Muscle layer of duodenum (tissue), 2 donors: Measurements from ENCODE around the gene MORN3.
"Not testable (repeated sequence)": the region's sequence is repeated elsewhere in the genome, so short reads cannot be mapped to it uniquely, and the experiment has no call there.

Experiments used
- H3K27ac ChIP-seq: one replicate; pipeline ENCODE4 v1.7.0; 2013; ENCODE audit warnings: mild to moderate bottlenecking, low read length
- H3K27me3 ChIP-seq: one replicate; pipeline ENCODE4 v1.7.0; 2013; ENCODE audit warnings: low read depth, mild to moderate bottlenecking, control low read depth, low read length
- H3K36me3 ChIP-seq, 2 donors: one replicate each; pipeline ENCODE4 v1.7.0; 2013; ENCODE audit warnings: low read length in 2 of 2, control low read depth in 1 of 2, mild to moderate bottlenecking in 1 of 2; ENCODE audit not compliant: insufficient read depth in 2 of 2, control insufficient read depth in 1 of 2
- H3K4me1 ChIP-seq, 2 donors: one replicate each; pipeline ENCODE4 v1.7.0; 2013; ENCODE audit warnings: low read length in 2 of 2, mild to moderate bottlenecking in 2 of 2, control low read depth in 1 of 2, moderate library complexity in 1 of 2; ENCODE audit not compliant: insufficient read depth in 2 of 2, control insufficient read depth in 1 of 2
- H3K4me3 ChIP-seq, 2 donors: one replicate each; pipeline ENCODE4 v1.7.0; 2013; ENCODE audit warnings: low read length in 2 of 2, low read depth in 1 of 2, mild to moderate bottlenecking in 1 of 2
- H3K9me3 ChIP-seq, 2 donors: one replicate each; pipeline ENCODE4 v1.7.0; 2013; ENCODE audit warnings: low read length in 2 of 2, control low read depth in 1 of 2, mild to moderate bottlenecking in 1 of 2; ENCODE audit not compliant: control insufficient read depth in 1 of 2
- donor health status: healthy.

Gene MORN3

GRCh38 chr12:121688966-121689365, 19.5 kb upstream of the MORN3 start:
- Histone ChIP-seq H3K27ac (no peak overlapping the region), H3K36me3 (no peaks in the 10 kb centered on the region), H3K4me1 (peaks cover 0 to 5% of the 10 kb centered on the region in 2 donors), H3K9me3 (no peaks in the 10 kb centered on the region), H3K4me3 (no peak overlapping the region), H3K27me3 (no peaks in the 10 kb centered on the region)

GRCh38 chr12:121679661-121680197, 10.3 kb upstream of the MORN3 start:
- H3K27ac ChIP-seq, H3K4me1 ChIP-seq: not testable (repeated sequence)

GRCh38 chr12:121678716-121679300, 9.4 kb upstream of the MORN3 start:
- Histone ChIP-seq H3K36me3 (no peaks in the 10 kb centered on the region), H3K9me3 (no peaks in the 10 kb centered on the region), H3K27ac (no peak overlapping the region), H3K4me3 (no peak overlapping the region), H3K4me1 (no peaks in the 10 kb centered on the region), H3K27me3 (no peaks in the 10 kb centered on the region)

More at GRCh38 chr12:121679661-121680197, 10.3 kb upstream of the MORN3 start:
- not testable (repeated sequence) for H3K4me3 ChIP-seq, H3K9me3 ChIP-seq, H3K36me3 ChIP-seq, H3K27me3 ChIP-seq

- Histone ChIP-seq H3K4me1 (no peaks in the 10 kb centered on the region), H3K9me3 (no peaks in the 10 kb centered on the region), H3K36me3 (no peaks in the 10 kb centered on the region), H3K4me3 (no peak overlapping the region), H3K27me3 (no peaks in the 10 kb centered on the region), H3K27ac (no peak overlapping the region)
These were observed 8.9 kb upstream of the MORN3 start for GRCh38 chr12:121678305-121678704.

GRCh38 chr12:121676190-121676589, 6.7 kb upstream of the MORN3 start:
- Histone ChIP-seq H3K4me3 (no peak overlapping the region), H3K27me3 (no peaks in the 10 kb centered on the region), H3K4me1 (peaks cover 0 to 5% of the 10 kb centered on the region in 2 donors), H3K9me3 (no peaks in the 10 kb centered on the region), H3K36me3 (no peaks in the 10 kb centered on the region), H3K27ac (no peak overlapping the region)

- Histone ChIP-seq H3K4me3 (peak overlapping the region in 1 of 2 donors; percentile 67), H3K27ac (no peak overlapping the region)
These were observed 3.6 kb upstream of the MORN3 start for GRCh38 chr12:121673013-121673511.

GRCh38 chr12:121668750-121669520, 519 bp downstream of the MORN3 start:
- no peaks in the 10 kb centered on the region for H3K36me3 ChIP-seq
- peaks cover 0 to 5% of the 10 kb centered on the region in 2 donors for H3K4me1 ChIP-seq
- no peaks in the 10 kb centered on the region for H3K27me3 ChIP-seq
- H3K9me3 ChIP-seq = no peaks in the 10 kb centered on the region
- H3K4me3 ChIP-seq = no peak overlapping the region
- no peak overlapping the region for H3K27ac ChIP-seq

More at GRCh38 chr12:121673013-121673511, 3.6 kb upstream of the MORN3 start:
- Histone ChIP-seq H3K4me1 (peaks cover 0 to 5% of the 10 kb centered on the region in 2 donors), H3K36me3 (no peaks in the 10 kb centered on the region), H3K27me3 (no peaks in the 10 kb centered on the region), H3K9me3 (no peaks in the 10 kb centered on the region)

GRCh38 chr12:121666829-121667228, 2.6 kb downstream of the MORN3 start:
- not testable (repeated sequence) for H3K4me3 ChIP-seq, H3K4me1 ChIP-seq, H3K36me3 ChIP-seq, H3K9me3 ChIP-seq, H3K27ac ChIP-seq, H3K27me3 ChIP-seq

GRCh38 chr12:121663610-121663929, 5.9 kb downstream of the MORN3 start:
- no peak overlapping the region for H3K4me3 ChIP-seq
- H3K9me3 ChIP-seq = no peaks in the 10 kb centered on the region
- H3K4me1 ChIP-seq = no peaks in the 10 kb centered on the region
- H3K36me3 ChIP-seq = no peaks in the 10 kb centered on the region
- no peak overlapping the region for H3K27ac ChIP-seq
- no peaks in the 10 kb centered on the region for H3K27me3 ChIP-seq

GRCh38 chr12:121661353-121662105, 7.9 kb downstream of the MORN3 start:
- H3K4me3 ChIP-seq, H3K36me3 ChIP-seq, H3K9me3 ChIP-seq, H3K27ac ChIP-seq, H3K27me3 ChIP-seq, H3K4me1 ChIP-seq: not testable (repeated sequence)

- H3K9me3 ChIP-seq = no peaks in the 10 kb centered on the region
- no peak overlapping the region for H3K4me3 ChIP-seq
- no peaks in the 10 kb centered on the region for H3K36me3 ChIP-seq
- H3K27me3 ChIP-seq = no peaks in the 10 kb centered on the region
- no peaks in the 10 kb centered on the region for H3K4me1 ChIP-seq
- no peak overlapping the region for H3K27ac ChIP-seq
These were observed 12.0 kb downstream of the MORN3 start for GRCh38 chr12:121657305-121658008.
